ENCODE measurements around the gene DNAJC5.

DNA sequence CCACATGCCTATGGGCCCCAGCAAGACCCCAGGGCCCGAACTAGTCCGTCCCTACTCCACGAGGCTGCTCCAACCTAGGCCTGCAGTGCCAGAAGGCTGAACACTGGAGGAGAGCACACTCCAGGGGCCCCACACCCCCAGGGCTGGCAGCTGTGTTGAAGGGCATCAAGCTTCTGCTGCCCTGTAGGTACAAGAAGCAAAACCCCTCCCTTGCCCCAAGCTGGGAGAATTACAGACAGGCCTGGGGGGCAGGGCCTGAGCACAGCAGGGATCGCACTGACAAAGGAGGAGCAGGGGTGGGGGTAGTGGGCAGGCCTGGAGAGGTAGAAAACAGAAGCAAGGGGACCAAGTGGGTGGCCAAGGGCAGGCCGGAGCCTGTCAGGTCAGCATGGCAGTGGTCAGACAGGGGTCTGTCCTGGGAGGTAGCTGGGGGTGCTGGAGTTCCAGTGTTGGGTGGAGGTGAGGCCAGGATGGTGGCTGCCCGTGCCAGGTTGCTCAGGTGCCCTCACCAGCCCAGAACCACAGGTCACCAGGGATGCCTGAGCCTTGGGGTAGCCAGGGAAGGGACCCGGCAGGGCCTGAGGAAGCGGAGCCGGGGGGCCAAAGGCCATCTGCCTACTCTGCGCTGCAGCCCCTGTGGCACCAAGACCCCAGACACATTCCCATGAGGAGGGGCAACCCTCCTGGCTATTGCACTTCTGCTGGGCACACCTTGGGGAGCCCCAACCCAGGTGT, 64.2 kb downstream of the DNAJC5 start:
- no peak for TF ChIP-seq EZH2 (IDR thresholded peaks at IDR 0.05; ENCODE audit: insufficient read depth, poor library complexity, severe bottlenecking)
- TF ChIP-seq EZH2phosphoT487 (IDR thresholded peaks at IDR 0.05; ENCODE audit: insufficient read depth, low read depth): no peak

Measured in GM23248 (cell line).